ENCODE data around the gene CTBP2. TPM values are rescaled to one million over a fixed set of nuclear protein-coding genes. Genes with fewer than 3 reads are reported as not detected.
A peak's percentile ranks its signal among the peaks of the same experiment; 100 is the strongest.
"Not testable (repeated sequence)": the region's sequence is repeated elsewhere in the genome, so short reads cannot be mapped to it uniquely, and the experiment has no call there.

The CTBP2 gene
- total RNA-seq, 1 donor from 2014 or later: 57.3 TPM

DNA sequence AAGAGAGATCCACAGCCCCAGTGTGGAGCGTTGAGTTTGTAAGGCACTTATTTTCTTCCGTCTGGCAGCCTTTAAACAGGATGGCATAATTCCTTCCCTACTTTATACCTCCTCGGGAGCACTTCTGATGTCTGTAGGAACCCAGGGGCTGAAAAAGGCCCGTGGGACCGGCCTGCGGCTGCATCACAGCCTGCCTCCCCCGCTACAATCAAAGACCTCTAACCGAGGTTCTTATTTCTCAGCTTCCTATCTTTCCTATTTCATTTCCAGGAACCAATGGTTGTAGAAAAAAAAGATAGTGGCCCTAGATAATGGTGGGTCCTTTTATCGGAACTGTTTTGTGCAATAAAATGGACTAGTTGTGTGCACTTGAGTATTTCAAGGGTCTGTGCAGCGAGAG is 4.1 kb upstream of the CTBP2 start:
- TF ChIP-seq, protein P1, sequence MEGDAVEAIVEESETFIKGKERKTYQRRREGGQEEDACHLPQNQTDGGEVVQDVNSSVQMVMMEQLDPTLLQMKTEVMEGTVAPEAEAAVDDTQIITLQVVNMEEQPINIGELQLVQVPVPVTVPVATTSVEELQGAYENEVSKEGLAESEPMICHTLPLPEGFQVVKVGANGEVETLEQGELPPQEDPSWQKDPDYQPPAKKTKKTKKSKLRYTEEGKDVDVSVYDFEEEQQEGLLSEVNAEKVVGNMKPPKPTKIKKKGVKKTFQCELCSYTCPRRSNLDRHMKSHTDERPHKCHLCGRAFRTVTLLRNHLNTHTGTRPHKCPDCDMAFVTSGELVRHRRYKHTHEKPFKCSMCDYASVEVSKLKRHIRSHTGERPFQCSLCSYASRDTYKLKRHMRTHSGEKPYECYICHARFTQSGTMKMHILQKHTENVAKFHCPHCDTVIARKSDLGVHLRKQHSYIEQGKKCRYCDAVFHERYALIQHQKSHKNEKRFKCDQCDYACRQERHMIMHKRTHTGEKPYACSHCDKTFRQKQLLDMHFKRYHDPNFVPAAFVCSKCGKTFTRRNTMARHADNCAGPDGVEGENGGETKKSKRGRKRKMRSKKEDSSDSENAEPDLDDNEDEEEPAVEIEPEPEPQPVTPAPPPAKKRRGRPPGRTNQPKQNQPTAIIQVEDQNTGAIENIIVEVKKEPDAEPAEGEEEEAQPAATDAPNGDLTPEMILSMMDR (conservative IDR thresholded peaks at IDR 0.05; ENCODE audit: low read depth, low read length): no peak
- H3K4me3 ChIP-seq (ENCODE audit: low read depth, low read length): no peak overlapping the region
- DNase-seq (ENCODE audit: low read depth): no peak

DNA sequence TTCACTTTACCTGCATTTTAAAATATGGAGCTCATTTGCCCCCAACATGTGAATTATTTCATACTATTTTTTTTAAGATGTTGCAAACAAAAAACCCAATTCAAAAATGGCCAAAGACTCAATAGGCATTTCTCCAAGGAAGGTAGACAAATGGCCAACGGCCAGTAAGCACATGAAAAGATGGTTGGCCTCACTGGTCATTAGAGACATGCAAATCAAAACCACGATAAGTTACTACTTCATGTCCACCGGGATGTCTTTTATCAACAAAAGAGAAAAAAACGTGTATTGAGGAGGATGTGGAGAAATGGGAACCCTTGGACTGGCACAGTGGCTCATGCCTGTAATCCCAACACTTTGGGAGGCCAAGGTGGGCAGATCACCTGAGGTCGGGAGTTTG is 3.4 kb upstream of the CTBP2 start:
- DNase-seq (ENCODE audit: low read depth): no peak
- H3K4me3 ChIP-seq (ENCODE audit: low read depth, low read length): no peak overlapping the region
- TF ChIP-seq, protein P1 (conservative IDR thresholded peaks at IDR 0.05; ENCODE audit: low read depth, low read length): no peak

DNA sequence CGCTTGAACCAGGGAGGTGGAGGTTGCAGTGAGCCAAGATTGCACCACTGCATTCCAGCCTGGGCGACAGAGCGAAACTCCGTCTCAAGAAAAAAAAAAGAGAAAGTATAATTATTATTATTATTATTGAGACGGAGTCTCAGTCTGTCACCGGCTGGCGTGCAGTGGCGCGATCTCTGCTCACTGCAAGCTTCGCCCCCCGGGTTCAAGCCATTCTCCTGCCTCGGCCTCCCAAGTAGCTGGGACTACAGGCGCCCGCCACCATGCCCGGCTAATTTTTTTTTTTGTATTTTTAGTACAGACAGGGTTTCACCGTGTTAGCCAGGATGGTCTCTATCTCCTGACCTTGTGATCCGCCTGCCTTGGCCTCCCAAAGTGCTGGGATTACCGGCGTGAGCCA is 2.9 kb upstream of the CTBP2 start:
- DNase-seq (ENCODE audit: low read depth); H3K4me3 ChIP-seq (ENCODE audit: low read depth, low read length): not testable (repeated sequence)

DNA sequence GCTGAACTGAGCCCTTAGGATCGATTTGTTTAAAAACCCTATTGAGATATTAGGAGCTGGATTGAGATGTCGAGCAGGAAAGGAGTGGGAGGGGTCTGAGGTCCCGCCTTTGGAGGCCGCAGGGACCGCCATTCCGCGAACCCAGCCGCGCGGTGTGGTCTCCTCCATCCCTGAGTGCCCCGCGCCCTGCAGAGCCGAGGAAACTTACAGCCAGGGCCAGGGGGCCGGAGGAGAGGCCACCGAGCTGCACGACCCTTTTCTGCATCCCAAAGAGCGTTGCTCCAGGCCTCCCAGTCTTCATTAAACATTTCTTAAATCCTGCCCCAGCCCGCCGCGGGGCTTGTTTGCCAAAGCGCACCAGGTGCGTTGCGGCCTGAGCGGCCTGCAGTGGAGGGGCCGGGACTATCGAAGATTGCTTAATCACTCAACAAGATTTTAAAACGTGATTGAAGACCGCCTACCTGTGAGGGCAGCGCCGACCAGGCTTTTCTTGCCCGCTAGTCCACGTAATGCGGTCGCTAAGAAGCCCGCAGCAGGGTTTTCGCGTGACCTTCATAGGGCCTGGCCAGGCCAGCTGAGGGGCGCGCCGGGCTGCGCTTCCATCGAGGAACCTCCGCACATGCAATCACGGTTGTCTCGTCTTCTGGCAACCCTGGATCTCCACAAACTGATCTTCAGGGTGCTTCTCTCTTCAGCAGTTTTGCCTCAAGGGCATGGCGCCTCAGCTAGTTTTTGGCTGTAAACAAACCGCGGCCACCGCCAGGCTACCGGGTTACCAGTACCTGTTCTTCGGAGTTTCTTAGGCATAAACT is 2.0 kb upstream of the CTBP2 start:
- DNase-seq (ENCODE audit: low read depth): no peak
- peak overlapping the region; percentile 72 for H3K4me3 ChIP-seq (ENCODE audit: low read depth, low read length)
- TF ChIP-seq, protein P1 (conservative IDR thresholded peaks at IDR 0.05; ENCODE audit: low read depth, low read length): no peak

DNA sequence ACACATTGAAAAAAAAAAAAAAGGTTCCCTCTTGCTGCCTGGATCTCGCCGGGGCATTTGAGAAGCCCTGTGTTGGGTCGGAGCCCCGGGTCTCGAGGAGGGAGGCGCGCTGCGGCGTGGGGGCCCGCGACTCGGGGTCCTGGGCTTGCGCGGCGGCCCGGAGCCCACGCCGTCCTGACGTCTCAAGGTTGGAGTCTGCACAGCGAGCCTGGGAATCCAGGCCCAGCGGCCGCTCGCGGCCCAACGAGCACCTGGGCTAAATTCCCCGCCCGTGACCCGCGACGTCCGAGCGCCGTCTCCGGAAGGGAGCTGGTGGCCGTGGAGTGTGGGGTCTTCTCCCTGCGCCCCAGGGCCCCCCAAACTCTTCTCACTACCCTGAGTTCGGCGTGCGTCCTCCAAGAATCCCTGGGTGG is 1.4 kb upstream of the CTBP2 start:
- TF ChIP-seq, protein P1 (conservative IDR thresholded peaks at IDR 0.05; ENCODE audit: low read depth, low read length): no peak
- no peak for DNase-seq (ENCODE audit: low read depth)
- peak overlapping the region; percentile 72 for H3K4me3 ChIP-seq (ENCODE audit: low read depth, low read length)

DNA sequence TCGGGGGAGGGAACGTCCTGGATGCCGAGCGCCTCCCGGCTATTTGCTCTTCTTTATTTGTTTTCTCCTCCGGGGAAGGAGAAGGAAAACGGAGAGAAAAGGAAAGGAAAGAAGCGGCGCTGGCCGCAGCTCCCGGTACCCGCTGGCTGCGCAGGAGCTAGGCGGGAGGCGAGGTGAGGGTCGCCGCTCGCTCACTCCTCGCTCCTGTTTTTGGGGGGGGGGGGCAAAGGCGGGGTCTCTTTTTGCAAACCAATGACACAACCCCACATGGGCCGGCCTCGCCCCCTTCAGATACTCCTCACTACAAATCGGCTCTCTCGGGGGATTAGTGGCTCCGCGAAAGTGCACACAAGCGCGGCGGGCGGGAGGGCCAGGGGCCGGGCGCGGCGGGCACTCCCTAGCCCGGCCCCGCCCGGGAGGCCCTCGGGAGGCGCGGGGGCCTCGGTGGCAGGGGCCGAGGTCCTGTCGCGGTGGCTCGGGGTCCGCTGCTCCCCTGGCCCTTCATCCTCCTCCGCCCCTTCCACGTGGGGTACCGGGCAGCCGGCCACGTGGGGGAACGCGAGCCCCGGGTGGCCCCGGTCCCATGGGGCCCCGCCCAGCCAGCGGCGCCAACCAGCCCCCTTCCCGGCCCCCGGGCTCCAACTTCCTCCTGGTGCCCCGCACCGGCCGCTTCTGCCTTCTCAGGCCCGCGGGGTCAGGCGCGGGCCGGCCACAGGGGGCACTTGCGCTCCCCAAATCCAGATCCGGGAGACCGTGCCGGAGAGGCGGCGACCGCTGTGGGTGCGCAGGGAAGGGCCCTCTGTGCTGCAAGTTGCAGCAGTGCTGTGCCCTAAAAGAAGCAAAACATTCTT is 718 bp upstream of the CTBP2 start:
- no peak for DNase-seq (ENCODE audit: low read depth)
- TF ChIP-seq, protein P1 (conservative IDR thresholded peaks at IDR 0.05; ENCODE audit: low read depth, low read length): peak; percentile 46

DNA sequence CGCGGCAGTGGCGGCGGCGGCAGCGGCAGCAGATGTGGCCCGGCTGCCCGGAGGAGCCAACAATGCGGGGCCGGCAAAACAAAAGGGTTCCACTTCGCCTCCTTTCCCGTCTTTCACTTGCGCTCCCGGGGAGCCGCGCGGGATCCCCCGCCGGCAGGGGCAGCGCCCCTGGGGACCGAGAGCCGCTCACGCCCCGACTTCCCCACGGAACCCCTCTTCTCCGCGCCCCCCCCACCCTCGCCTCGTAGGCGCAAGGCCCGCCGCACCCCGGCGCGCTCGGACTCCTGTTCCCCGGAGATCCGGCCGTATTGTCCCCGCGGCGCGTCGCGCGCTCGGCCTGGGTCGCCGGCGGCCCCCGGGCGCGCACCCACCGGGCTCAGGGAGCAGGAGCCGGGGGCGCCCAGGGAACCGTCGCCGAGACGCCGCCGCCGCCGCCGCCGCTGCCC is 854 bp downstream of the CTBP2 start:
- TF ChIP-seq, protein P1 (conservative IDR thresholded peaks at IDR 0.05; ENCODE audit: low read depth, low read length): no peak
- no peak for DNase-seq (ENCODE audit: low read depth)
- H3K4me3 ChIP-seq (ENCODE audit: low read depth, low read length): peak overlapping the region; percentile 81

More for the DNA sequence above, 718 bp upstream of the CTBP2 start:
- peak overlapping the region; percentile 72 for H3K4me3 ChIP-seq (ENCODE audit: low read depth, low read length)
